ENCODE results near the gene CBLB.
"Not testable (repeated sequence)": the region's sequence is repeated elsewhere in the genome, so short reads cannot be mapped to it uniquely, and the experiment has no call there.

CBLB gene

DNA sequence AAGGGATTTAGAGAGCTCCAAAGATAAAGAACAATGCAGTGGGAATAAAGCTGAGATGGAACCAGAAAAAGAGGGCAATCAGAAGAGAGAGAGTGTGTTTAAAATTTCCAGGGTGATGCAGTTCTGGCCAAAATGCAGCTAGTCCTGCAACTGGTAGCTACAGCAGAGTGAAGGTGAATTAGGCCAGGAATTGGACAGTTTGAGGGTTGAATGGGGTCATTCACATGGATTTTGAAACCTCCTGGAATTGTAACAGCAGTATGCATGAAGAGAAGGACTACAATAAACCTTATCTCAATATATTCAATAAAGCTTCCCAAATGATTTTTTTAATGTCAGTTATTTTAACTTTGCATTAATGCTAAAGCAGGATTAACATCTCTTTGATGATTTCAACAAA is 85.2 kb downstream of the CBLB start:
- no peak for DNase-seq

DNA sequence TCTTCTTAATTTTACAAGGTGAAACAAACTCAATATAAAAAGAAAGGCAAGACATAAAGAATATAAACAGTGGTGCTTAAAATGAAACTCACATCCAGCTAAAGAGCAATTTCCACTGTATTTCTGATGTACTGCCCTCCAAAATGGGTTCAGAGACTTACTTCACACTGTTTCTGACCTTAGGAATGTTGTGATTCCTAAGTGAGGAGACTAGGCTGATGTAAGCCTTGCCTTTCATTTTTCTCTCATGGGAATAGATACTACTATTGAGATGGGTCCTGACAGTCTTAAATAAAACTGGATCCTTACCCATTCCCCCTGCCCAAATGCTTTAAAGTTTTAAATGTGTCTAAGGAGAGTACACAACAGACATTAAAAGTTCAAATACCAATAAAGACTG is 86.9 kb downstream of the CBLB start:
- no peak for DNase-seq

DNA sequence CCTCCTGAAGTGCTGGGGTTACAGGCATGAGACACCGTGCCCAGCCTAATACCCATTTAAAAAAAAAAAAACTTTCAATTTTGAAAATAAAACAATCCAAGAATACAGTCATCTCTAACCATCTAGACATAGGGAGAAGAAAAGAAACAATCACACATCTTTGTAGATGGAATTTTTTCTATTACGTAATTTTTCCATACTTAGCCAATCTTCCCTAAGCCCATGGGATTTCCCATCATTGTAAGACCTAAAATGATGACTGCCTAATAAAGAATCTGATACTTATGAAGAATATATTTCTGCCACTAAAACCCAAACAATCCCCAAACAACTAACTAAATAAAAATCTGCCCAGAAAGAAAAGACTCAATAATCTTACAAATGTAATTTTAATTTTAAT is 88.7 kb downstream of the CBLB start:
- no peak for DNase-seq

DNA sequence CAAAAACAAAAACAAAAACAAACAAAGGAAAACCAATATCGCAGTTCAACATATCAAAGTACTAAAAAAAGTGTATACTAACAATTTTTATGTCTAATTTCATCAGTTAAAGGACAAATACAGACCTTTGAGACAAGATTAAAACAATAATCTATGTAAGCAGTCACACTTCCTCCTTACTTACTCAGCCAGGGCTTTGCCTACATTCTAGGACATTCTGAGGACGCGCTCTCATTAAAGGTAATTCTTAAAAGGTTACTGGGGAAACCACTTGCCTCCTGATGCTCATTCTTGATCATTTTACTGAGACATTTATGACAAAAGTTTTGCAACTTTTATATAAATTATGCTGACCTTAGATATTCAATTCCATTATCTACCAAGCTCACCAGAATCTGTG is 93.4 kb downstream of the CBLB start:
- no peak for DNase-seq

DNA sequence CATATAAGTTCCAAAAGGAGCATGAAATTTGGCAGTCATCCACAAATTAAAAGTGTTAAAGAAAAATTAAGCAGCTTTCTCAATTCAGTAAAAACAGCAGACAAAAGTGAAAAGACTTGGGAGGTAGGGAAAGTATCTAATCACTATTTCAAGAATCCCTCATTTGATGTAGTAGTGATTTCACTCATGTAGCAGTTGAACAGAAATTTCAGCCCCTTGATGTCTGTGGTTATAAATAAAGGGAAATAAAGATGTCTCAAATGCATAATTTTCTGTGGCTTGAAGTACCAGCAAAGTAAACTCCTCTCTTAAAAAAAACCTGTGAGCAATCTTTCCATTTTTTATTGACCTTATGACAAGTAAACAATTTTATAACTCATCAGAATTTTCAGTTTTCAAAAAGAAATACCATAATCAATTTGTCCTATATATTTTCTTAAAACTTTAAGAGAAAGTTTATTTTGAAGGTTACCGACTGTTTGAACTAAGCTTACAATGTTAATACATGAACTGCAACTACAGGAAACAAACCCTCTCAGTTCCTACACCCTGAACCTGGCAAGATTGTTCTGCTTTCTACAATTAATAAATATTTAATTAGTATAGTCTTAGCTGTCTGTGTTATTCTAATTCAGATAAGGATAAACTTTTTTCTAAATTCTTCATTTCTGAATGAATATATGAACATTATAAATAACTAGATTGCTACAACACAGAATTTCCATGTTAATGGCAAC is 94.2 kb downstream of the CBLB start:
- no peak for DNase-seq

DNA sequence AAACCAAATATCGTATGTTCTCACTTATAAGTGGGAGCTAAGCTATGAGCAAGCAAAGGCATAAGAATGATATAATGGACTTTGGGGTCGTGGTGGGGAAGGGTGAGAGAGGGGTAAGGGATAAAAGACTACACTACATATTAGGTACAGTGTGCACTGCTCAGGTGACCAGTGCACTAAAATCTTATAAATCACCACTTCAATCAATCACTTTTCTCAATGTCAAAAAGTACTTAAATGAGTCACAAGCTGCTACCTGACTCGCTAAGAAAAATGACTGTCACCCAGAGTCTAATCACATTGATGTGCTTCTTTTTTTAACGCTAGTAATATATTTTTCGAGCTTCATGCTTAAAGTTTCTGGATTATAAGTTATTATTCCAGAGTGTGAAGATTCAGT is 95.5 kb downstream of the CBLB start:
- no peak for DNase-seq

DNA sequence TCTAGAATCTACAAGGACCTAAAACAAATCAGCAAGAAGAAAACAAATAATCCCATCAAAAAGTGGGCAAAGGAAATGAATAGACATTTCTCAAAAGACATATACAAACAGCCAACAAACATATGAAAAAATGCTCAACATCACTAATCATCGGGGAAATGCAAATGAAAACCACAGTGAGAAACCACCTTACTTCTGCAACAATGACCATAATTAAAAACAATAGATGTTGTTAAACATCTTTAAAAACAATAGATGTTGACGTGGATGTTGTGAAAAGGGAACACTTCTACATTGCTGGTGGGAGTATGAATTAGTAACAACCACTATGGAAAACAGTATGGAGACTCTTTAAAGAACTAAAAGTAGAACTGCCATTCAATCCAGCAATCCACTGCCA is 96.2 kb downstream of the CBLB start:
- DNase-seq, result no peak

DNA sequence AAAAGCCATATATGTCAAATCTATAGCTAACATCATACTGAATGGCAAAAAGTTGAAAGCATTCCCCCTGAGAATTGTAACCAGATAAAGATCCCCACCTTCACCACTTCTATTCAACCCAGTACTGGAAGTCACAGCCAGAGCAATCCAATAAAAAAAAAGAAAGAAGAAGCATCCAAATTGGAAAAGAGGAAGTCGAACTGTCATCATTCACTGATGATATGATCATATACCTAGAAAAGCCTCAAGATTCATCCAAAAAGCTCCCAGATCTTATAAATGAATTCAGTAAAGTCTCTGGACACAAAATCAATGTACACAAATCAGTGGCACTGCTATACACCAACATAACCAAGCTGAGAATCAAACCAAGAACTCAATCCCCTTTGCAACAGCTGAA is 97.4 kb downstream of the CBLB start:
- DNase-seq, result no peak

DNA sequence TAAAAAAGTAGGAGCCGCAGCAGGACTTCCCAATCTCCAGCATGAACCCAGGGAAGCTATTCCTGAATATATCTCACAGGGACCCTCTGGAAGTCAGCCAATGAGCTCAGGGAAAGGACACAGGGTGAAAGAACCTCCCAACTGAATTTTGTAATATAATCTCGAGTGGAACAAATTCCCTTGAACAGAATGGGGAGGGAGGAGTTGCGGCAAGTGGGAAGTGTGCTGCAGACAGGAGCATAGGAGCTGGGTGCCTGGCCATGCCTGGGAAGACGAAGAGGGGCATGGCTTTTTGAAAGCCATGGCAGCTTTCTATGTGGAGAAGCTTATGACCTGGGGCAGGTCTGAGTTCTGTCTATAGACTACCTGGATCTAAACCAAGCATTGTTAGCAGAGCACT is 98.4 kb downstream of the CBLB start:
- no peak for DNase-seq

DNA sequence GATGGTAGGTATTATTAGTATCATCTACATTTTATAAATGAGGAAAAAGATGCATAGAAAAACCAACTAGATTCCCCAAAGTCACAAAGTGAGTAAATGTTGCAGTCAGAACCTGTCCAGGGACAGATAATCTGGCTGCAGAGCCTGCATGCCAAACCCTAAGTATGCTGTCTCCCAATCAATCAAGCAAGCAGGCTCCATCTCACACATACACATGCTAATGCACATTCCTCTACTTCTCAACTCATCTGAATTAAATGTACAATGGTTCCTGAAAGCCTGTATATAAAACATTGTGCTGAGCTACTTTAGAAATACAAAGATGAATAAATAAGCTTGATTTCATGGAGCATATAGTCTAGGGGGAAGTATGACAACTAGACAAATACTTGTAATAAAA is 101.0 kb downstream of the CBLB start:
- no peak for DNase-seq

DNA sequence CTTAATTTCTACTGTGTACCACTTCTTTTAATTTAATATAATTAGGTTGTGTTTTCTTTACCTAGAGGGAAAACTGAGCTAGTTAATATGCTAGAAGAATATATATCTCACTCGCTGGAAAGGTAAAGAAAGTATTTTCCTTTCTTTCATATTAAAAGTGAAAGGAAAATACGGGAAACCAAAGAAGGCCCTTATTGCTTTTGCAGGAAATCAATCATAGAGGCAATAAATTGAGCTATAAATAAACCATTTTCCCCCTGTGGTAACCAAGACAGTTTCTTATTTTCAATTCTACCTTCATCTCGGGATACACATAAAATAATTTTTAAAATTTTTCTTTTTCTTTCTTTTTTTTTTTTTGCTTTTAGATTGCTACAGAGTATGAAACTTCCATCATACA is 101.6 kb downstream of the CBLB start:
- DNase-seq, result no peak

DNA sequence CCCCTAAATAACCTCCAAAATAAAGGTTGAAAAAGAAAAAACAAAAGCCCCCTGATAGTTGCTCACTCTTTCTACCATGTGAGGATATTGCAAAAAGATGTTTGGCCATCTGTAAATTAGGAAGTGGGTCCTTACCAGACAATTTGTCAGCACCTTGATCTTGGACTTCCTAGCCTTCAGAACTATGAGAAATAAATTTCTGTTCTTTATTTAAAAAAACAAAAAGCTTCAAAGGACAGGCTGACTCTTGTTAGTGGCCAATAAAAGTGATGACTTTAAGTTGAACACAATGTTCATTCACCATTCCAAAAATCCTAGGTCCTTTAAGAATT is 103.5 kb downstream of the CBLB start:
- no peak for DNase-seq

DNA sequence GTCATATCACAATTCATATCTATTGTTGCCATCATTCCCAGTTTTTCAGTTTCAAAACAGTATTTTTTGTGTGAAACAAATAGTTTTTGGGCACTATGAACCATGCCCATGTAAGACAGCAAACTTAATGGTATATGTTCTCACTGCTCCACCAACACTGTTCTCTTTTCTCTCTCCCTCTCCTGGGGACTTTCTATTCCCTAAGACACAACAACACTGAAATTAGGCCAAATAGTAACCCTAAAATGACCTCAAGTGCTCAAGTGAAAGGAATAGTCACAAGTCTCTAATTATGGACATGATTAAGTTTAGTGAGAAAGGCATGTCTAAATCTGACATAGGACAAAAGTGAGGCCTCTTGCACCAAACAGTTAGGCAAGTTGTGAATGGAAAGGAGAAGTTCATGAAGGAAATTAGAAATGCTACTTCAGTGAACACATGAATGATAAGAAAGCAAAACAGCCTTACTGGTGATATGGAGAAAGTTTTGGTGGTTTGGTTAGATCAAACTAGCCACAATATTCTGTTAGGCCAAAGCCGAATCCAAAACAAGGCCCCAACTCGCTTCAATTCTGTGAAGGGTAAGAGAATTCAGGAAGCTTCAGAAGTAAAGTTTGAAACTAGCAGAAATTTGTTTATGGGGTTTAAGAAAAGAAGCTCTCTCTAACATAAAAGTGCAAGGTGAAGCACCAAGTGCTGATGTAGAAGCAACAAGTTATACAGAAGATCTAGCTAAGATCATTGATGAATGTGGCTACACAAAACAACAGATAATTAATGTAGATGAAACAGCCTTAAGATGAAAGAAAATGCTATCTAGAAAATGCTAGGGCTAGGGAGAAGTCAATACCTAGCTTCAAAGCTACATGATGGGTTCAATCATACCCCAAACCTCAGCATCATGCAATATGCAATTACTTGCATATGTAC is 104.2 kb downstream of the CBLB start:
- no peak for DNase-seq

DNA sequence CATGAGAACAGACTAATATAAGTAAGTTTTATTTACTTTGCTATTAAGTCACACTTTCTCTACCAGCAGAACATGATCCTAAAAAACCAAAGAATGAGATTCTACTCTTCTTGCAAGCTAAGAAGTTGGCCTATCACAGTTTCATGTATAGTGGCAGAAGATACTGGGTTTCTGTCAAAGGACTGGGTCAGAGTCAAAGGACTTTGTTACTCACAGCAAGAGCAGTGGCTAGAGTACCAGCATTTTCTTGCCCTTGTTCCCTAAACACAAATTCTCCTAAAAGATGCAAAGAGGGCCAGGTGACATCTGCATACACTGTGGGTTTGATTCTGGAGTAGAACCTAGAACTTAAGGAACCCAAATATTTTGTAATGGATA is 105.2 kb downstream of the CBLB start:
- no peak for DNase-seq

DNA sequence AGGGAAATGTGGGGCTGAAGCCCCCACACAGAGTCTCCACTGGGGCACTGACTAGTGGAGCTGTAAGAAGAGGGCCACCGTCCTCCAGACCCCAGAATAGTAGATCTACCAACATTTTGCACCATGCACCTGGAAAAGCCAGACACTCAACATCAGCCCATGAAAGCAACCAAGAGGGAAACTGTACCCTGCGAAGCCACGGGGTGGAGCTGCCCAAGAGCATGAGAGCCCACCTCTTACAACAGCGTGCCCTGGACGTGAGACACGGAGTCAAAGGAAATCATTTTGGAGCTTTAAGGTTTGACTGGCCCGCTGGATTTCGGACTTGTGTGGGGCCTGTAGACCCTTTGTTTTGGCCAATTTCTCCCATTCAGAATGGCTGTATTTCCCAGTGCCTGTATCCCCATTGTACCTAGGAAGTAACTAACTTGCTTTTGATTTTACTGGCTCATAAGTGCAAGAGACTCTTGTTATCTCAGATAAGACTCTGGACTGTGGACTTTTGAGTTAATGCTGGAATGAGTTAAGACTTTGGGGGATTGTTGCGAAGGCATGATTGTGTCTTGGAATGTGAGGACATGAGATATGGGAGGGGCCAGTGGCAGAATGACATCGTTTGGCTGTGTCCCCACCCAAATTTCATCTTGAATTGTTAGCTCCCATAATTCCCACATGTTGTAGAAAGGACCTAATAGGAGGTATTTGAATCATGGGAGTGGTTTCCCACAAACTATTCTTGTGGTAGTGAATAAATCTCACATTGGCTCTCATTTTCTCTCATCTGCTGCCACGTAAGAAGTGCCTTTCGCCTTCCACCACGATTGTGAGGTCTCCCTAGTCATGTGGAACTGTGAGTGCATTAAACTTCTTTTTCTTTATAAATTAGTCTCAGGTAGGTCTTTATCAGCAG is 105.8 kb downstream of the CBLB start:
- no peak for DNase-seq

DNA sequence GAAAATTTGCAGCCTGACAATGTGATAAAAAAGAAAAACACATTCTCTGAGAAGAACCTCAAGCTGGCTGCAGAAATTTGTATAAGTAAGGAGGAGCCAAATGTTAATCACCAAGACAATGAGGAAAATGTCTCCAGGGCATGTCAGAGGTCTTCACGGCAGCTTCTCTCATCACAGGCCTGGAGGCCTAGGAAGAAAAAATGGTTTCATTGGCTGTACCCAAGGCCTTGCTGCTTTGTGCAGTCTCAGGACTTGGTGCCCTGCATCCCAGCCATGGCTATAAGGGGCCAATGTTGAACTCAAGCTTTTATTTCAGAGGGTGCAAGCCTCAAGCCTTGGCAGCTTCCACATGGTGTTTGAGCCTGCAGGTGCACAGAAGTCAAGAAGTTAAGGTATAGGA is 106.6 kb downstream of the CBLB start:
- DNase-seq, result not testable (repeated sequence)

DNA sequence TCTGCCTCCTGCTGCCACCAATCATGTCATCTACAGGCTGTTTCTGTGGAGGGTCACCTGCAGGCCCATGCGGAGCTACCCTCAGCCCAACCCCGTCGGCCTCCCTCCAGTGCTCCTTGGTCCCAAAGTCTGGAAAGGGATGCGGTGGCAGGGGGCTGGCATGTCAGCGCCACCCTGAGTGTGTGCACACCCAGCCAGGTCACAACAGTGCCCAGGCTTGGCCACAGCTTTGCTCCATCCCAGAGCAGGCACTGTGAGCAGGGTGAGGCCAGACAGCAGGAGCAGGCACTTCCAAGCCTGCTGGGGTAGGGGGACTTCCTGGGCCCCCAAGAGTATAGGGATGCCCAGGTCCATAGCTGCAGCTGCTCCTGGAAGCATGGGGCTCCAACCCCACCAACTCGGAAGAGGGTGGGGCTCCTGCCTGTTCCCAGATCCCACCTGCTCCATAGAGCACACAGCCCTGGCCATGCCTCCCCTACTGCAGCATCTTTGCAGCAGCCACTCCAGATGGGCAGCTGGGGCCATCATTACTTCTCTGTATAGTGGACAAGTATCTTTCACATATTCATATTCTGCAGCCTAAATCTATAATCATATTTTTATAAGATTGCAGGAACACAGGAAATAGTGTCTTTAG is 109.3 kb downstream of the CBLB start:
- no peak for DNase-seq

DNA sequence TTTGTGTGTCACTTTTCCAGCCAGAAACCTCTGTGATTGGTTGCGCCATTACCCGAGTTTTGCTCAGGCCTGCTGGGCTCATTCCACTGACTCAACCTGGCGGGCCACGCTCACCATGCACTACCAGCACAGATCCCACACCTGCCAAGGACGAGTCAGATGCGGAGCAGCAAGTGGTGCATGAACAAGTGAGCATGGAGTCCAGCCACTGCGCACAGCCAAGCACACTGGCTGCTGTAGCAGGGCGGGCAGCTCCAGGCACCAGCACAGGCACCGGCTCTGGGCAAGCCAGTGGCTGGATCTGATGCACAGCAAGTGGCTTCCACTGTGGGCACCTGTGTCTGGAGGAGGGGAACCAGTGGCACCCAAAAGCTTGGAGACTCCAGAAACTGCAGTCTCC is 110.4 kb downstream of the CBLB start:
- DNase-seq, result peak; percentile 5

DNA sequence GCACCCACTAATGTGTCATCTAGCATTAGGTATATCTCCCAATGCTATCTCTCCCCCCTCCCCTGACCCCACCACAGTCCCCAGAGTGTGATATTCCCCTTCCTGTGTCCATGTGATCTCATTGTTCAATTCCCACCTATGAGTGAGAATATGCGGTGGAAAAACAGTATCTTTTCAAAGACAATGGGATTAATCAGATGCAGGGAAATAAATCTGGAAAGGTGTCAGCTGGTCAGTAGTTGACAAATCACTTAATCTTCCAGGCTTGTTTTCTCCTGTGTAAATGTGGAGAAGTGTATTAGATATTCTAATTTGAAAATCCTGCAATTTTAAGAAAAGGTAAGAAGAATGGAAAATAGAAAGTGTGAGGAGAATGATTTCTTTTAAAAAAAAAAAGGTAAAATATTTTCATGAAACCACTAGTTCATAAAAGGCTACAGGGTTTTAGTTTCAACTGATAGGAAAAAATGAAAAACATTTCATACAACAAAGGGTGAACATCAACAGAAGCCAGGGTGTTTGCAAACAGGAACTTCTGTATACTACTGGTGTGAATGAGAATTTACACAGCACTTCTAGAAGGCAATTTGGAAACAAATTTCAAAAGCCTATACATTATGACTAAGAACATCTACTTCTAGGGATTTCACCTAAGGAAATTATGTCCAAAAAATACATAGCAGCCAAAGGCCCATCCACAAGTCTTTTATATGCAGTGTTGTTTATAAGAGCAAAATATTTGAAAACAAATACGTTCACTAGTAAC is 113.5 kb downstream of the CBLB start:
- no peak for DNase-seq

DNA sequence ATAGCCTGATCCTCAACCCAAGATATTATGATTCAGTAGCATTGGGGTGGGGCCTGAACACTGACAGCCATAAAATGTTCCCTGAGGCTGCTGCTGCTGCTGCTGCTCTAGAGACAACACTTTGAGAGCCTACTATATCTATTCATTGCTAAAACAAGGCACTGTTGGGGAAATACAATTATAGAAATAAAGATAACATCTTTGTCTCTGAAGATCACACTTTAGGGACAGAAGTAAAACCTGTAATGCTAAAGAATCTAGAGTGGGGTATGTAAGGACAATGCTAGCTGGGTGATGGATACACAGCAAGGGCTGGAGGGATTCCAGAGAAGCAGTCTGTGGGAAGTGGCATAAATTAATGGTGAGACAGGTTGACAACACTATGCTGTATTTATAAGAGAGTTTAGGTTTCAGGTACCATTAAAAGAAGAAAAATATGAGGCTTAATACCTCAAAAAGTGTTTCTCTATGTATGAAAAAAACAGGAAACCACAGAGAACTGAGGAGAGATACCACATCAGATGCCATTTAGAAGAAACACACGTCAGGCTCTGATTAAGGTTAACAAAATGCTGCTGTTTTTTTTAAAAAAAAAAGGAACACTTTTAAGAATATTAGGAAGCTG is 115.9 kb downstream of the CBLB start:
- no peak for DNase-seq

DNA sequence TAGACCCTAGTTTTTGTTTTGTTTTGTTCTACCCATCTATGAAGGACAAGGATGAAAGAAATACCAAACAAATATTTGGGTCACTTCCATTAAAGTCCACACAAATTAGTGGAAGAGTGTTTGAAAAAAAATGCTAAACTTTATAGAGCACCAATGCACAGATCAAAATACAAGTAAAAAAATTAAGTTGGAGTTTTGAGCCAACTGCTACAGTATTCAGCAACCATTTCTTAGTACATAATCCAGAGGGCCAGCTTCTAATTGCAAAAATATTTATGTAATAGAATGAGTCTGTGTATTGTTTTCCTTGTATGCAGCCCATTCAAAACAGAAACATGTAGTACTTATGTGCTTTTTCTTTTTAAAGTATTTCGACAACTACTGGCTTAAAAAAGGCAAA is 121.1 kb downstream of the CBLB start:
- DNase-seq, result no peak

All from activated gamma-delta T cell (primary cell).